Smooth muscle cell (in vitro differentiated cells): Measurements from ENCODE around the gene KIF13A. TPM values are rescaled to one million over a fixed set of nuclear protein-coding genes. Genes with fewer than 3 reads are reported as not detected.

Experiments used
- DNase-seq: peaks from one replicate; lab custom pipeline; 2025; ENCODE audit not compliant: unreplicated experiment; lab: John Stamatoyannopoulos, UW
- H2AFZ ChIP-seq: fragments of 200-600 bp; sonication (generic); 2 replicates; pipeline ENCODE4 v1.6.0; 2016; ENCODE audit warnings: antibody characterized with exemption, low read depth, mild to moderate bottlenecking
- H3F3A ChIP-seq: fragments of 200-600 bp; sonication (generic); 2 replicates; pipeline ENCODE4 v1.6.0; 2017; ENCODE audit warnings: antibody characterized with exemption, low read depth
- H3K27ac ChIP-seq: fragments of 200-600 bp; sonication (generic); 2 replicates; pipeline ENCODE4 v1.5.1; 2016; ENCODE audit warnings: low read depth, mild to moderate bottlenecking
- H3K27me3 ChIP-seq: fragments of 200-600 bp; sonication (generic); 2 replicates; pipeline ENCODE4 v1.6.1; 2016; ENCODE audit warnings: low read depth, mild to moderate bottlenecking
- H3K36me3 ChIP-seq: fragments of 200-600 bp; sonication (generic); 2 replicates; pipeline ENCODE4 v1.5.1; 2016; ENCODE audit warnings: low read depth
- H3K4me1 ChIP-seq: fragments of 200-600 bp; sonication (generic); 2 replicates; pipeline ENCODE4 v1.5.1; 2016; ENCODE audit warnings: low read depth
- H3K4me2 ChIP-seq: fragments of 200-600 bp; sonication (generic); 2 replicates; pipeline ENCODE4 v1.6.0; 2016; ENCODE audit warnings: mild to moderate bottlenecking
- H3K4me3 ChIP-seq: fragments of 200-600 bp; sonication (generic); 2 replicates; pipeline ENCODE4 v1.5.1; 2016; ENCODE audit warnings: mild to moderate bottlenecking
- H3K79me2 ChIP-seq: fragments of 200-600 bp; sonication (generic); 2 replicates; pipeline ENCODE4 v1.6.0; 2016; ENCODE audit warnings: low read depth, mild to moderate bottlenecking
- H3K9ac ChIP-seq: fragments of 200-600 bp; sonication (generic); 2 replicates; pipeline ENCODE4 v1.6.0; 2016; ENCODE audit warnings: low read depth
- H3K9me3 ChIP-seq: fragments of 200-600 bp; sonication (generic); replicated peaks from 2 replicates; pipeline ENCODE4 v1.5.1; 2016; ENCODE audit warnings: low read depth
- H4K20me1 ChIP-seq: fragments of 200-600 bp; sonication (generic); 2 replicates; pipeline ENCODE4 v1.6.0; 2016; ENCODE audit warnings: low read depth
- CTCF ChIP-seq: fragments of 200-600 bp; sonication (generic); IDR thresholded peaks from 2 replicates; pipeline ENCODE4 v1.5.1; 2017; ENCODE audit warnings: borderline replicate concordance, mild to moderate bottlenecking, antibody characterized with exemption; ENCODE audit not compliant: insufficient read depth, poor library complexity, severe bottlenecking
- WGBS: methylation state at CpG from one replicate; pipeline ENCODE4 v1.1.7; 2016; ENCODE audit warnings: low lambda C conversion rate; 5-methylcytosine and 5-hydroxymethylcytosine counted together
- polyA plus RNA-seq: library from polyadenylated mRNA; unstranded; fragments of >200 nt; fragmentation: Nextera tagmentation; extraction: Ambion mirVana; gene quantifications from 2 replicates; pipeline ENCODE4 v1.2.1, GENCODE V29; 2016
- total RNA-seq: library from RNA; depleted of rRNA; stranded (reverse); fragments of >200 nt; gene quantifications from 2 replicates; pipeline ENCODE4 v1.2.3, GENCODE V29; 2014

KIF13A gene
- total and polyA plus RNA-seq, 2 experiments from 2014 or later, result 10.4 to 28.4 TPM

GRCh38 chr6:17839513-17840223 is 147.8 kb downstream of the KIF13A start:
- no peak overlapping the region for H2AFZ ChIP-seq
- 95% methylated on average over 9 of the region's 9 CpGs for whole genome bisulfite sequencing
- H3K27ac ChIP-seq, result no peak overlapping the region
- H3K27me3 ChIP-seq, result no peaks in the 10 kb centered on the region
- DNase-seq, result no peak
- TF ChIP-seq CTCF, result no peak
- no peak overlapping the region for H3K4me2 ChIP-seq
- H3K4me1 ChIP-seq, result no peaks in the 10 kb centered on the region
- no peak overlapping the region for H3K4me3 ChIP-seq
- no peaks in the 10 kb centered on the region for H4K20me1 ChIP-seq
- no peak overlapping the region for H3K9ac ChIP-seq
- H3F3A ChIP-seq, result peaks cover 5% of the 10 kb centered on the region
- H3K9me3 ChIP-seq, result no peaks in the 10 kb centered on the region
- H3K36me3 ChIP-seq, result no peaks in the 10 kb centered on the region
- H3K79me2 ChIP-seq, result no peaks in the 10 kb centered on the region

GRCh38 chr6:17836293-17836692 is 151.1 kb downstream of the KIF13A start:
- Histone ChIP-seq H3K9ac (no peak overlapping the region), H3K36me3 (no peaks in the 10 kb centered on the region)

GRCh38 chr6:17835784-17836183 is 151.7 kb downstream of the KIF13A start:
- Histone ChIP-seq H3K4me2 (no peak overlapping the region), H4K20me1 (no peaks in the 10 kb centered on the region), H3F3A (no peaks in the 10 kb centered on the region), H2AFZ (no peak overlapping the region), H3K4me1 (no peaks in the 10 kb centered on the region), H3K9me3 (no peaks in the 10 kb centered on the region), H3K79me2 (no peaks in the 10 kb centered on the region), H3K4me3 (no peak overlapping the region), H3K27me3 (no peaks in the 10 kb centered on the region), H3K36me3 (no peaks in the 10 kb centered on the region), H3K27ac (peak overlapping the region; percentile 68), H3K9ac (no peak overlapping the region)
- no peak for TF ChIP-seq CTCF
- DNase-seq, result no peak

More at GRCh38 chr6:17836293-17836692, 151.1 kb downstream of the KIF13A start:
- TF ChIP-seq CTCF, result no peak
- Histone ChIP-seq H3F3A (no peaks in the 10 kb centered on the region), H3K27ac (peak overlapping the region; percentile 68), H4K20me1 (no peaks in the 10 kb centered on the region), H3K27me3 (no peaks in the 10 kb centered on the region), H2AFZ (no peak overlapping the region), H3K9me3 (no peaks in the 10 kb centered on the region), H3K4me1 (no peaks in the 10 kb centered on the region), H3K79me2 (no peaks in the 10 kb centered on the region), H3K4me3 (no peak overlapping the region), H3K4me2 (no peak overlapping the region)
- DNase-seq, result no peak
- WGBS, result 100% methylated on average over 2 of the region's 2 CpGs

- Histone ChIP-seq H3F3A (no peaks in the 10 kb centered on the region), H3K27ac (no peak overlapping the region)
Observed at GRCh38 chr6:17831135-17831534, 156.3 kb downstream of the KIF13A start.

More at GRCh38 chr6:17831135-17831534, 156.3 kb downstream of the KIF13A start:
- Histone ChIP-seq H2AFZ (no peak overlapping the region), H3K79me2 (no peaks in the 10 kb centered on the region), H3K9ac (no peak overlapping the region), H3K4me2 (no peak overlapping the region), H3K27me3 (no peaks in the 10 kb centered on the region), H3K9me3 (no peaks in the 10 kb centered on the region), H4K20me1 (no peaks in the 10 kb centered on the region), H3K36me3 (no peaks in the 10 kb centered on the region), H3K4me3 (no peak overlapping the region), H3K4me1 (no peaks in the 10 kb centered on the region)
- no peak for TF ChIP-seq CTCF
- no peak for DNase-seq
- 88% methylated on average over 4 of the region's 4 CpGs for WGBS
